ENCODE results near the gene METRNL. TPM values are rescaled to one million over a fixed set of nuclear protein-coding genes. Genes with fewer than 3 reads are reported as not detected.
"Not testable (repeated sequence)": the region's sequence is repeated elsewhere in the genome, so short reads cannot be mapped to it uniquely, and the experiment has no call there.

The METRNL gene
- polyA plus RNA-seq, 1 donor: 33.0 TPM

- DNase-seq: no peak
Measured at GRCh38 chr17:83053021-83053681, 26.3 kb upstream of the METRNL start.

- no peak for DNase-seq
Measured at GRCh38 chr17:83053739-83054451, 25.5 kb upstream of the METRNL start.

GRCh38 chr17:83054518-83055125, 24.8 kb upstream of the METRNL start:
- no peak for DNase-seq

- DNase-seq: not testable (repeated sequence)
Measured at GRCh38 chr17:83055176-83055575, 24.2 kb upstream of the METRNL start.

- peak; percentile 32 for DNase-seq
Measured at GRCh38 chr17:83055911-83056582, 23.4 kb upstream of the METRNL start.

GRCh38 chr17:83056583-83057396, 22.6 kb upstream of the METRNL start:
- DNase-seq: no peak

GRCh38 chr17:83057397-83057761, 22.0 kb upstream of the METRNL start:
- no peak for DNase-seq

GRCh38 chr17:83057793-83058265, 21.6 kb upstream of the METRNL start:
- no peak for DNase-seq

- no peak for DNase-seq
Measured at GRCh38 chr17:83058266-83058798, 21.1 kb upstream of the METRNL start.

GRCh38 chr17:83061586-83061985, 17.8 kb upstream of the METRNL start:
- DNase-seq: no peak

- no peak for DNase-seq
Measured at GRCh38 chr17:83062011-83062817, 17.2 kb upstream of the METRNL start.

- DNase-seq: no peak
Measured at GRCh38 chr17:83062818-83063671, 16.4 kb upstream of the METRNL start.

GRCh38 chr17:83064021-83064731, 15.2 kb upstream of the METRNL start:
- DNase-seq: no peak

- no peak for DNase-seq
Measured at GRCh38 chr17:83064732-83065659, 14.4 kb upstream of the METRNL start.

- no peak for DNase-seq
Measured at GRCh38 chr17:83065660-83066542, 13.5 kb upstream of the METRNL start.

- DNase-seq: not testable (repeated sequence)
Measured at GRCh38 chr17:83066543-83066890, 12.9 kb upstream of the METRNL start.

- DNase-seq: no peak
Measured at GRCh38 chr17:83067071-83067717, 12.2 kb upstream of the METRNL start.

Data from hindlimb muscle (tissue), 1 donor.